Hematopoietic multipotent progenitor cell (in vitro differentiated cells): ENCODE results near the gene GTF2H4. TPM values are rescaled to one million over a fixed set of nuclear protein-coding genes. Genes with fewer than 3 reads are reported as not detected.

Experiments
- DNase-seq, 3 donors: peaks; one replicate each; pipeline ENCODE4 v3.0.0-alpha.2; 2011 to 2015; ENCODE audit warnings: low read depth in 2 of 3, low spot score in 2 of 3
- total RNA-seq: library from RNA; depleted of rRNA; stranded (reverse); fragments of >200 nt; gene quantifications from one replicate; pipeline ENCODE4 v1.2.3, GENCODE V29; 2012

GTF2H4 gene
- total RNA-seq, 1 donor: 19.1 TPM

- DNase-seq: no peak
Measured at GRCh38 chr6:30882204-30882758, 25.7 kb upstream of the GTF2H4 start.

GRCh38 chr6:30882759-30883684 is 25.0 kb upstream of the GTF2H4 start:
- DNase-seq: no peak

DNA sequence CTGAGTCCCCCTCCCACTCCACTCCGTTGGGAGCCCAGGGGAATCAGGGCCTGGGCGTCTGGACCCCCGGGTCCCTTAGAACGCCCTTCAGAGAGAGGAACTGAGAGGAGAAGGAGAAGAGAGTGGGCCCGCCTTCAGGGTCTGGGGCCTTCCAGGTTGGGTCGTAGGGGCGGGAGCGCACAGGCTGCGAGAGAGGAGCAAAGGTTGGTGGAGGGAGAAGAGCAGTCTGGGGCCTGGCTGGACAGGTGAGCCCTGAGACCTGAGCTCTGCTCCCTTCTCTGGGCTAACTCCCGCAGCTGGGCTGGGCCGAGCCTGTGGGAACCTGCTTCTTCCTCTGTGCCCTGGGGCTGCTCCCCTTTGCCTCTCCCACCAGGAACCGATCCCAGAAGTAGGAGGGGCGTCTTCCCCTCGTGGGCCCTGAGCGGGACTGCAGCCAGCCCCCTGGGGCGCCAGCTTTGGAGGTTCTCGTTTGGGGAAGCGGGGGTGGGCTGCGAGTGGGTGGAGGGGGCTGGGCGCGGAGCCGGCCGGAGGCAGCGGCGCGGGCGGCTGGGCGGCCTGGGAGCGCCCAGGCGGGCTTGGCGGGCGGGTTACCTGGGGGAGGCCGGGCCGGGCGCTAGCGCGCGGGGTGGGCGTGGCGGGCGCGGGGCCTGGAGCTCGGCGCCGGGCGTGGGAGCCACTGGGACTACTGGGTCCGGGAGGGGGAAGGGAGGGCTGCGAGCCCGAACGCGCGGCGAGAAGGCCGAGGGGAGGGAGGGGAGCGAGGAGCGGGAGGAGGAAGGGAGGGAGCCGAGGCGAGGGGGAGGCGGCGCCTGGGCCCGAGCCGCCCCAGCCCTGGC is 24.1 kb upstream of the GTF2H4 start, which contains the start of gene DDR1:
Gene DDR1 (plus strand): TSS at position 835 of the 836 bp plus-strand sequence. CDS start 4,211 bp downstream, outside the sequence.
- peak in 2 of 3 donors; percentile 15 to 29 for DNase-seq

- peak in 1 of 3 donors; percentile 25 for DNase-seq
Measured at GRCh38 chr6:30884521-30885480, 23.2 kb upstream of the GTF2H4 start.

- no peak for DNase-seq
Measured at GRCh38 chr6:30885481-30885998, 22.5 kb upstream of the GTF2H4 start.

DNA sequence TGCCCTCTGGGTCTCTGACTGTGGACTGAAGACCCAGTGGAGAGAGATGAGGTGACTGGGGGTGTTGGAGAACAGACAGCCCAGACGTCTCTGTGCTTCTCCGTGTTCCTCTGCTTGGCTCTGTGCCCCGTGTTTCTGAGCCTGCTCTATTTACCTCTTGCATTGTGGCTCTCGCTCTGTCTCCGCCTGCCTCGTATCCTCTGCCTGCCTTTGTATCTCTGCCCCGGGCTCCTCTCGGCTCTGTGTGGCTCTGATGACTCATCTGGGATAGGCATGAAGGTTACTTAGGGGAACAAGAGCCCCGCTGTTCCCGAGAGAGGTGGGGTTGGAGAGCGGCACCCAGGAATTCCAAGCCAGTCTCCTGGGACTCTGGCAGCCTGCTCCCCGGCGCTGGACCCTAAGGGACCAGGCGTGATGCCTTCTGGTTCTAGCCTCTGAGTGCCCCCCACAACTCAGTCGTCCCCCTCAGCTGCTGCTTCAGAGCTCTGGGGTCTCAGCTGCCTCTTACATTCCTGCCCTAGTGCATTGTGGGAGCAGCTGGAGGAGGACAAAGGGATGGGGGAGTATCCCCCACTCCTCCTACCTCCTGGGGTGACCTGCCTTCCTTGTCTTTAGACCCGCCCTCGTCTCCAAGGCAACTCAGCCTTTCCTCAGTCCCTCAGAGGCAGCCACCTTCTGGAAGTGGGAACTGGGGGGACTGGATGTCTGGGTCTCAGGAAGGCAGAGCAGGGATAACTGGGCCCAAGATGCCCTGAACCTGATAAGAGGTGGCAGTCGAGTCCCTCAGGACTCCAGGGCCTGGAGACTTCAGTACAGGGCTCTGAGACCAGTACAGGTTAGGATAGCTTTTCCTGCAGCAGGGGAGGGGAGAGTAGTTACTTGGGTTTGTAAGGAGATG is 21.8 kb upstream of the GTF2H4 start:
- no peak for DNase-seq

DNA sequence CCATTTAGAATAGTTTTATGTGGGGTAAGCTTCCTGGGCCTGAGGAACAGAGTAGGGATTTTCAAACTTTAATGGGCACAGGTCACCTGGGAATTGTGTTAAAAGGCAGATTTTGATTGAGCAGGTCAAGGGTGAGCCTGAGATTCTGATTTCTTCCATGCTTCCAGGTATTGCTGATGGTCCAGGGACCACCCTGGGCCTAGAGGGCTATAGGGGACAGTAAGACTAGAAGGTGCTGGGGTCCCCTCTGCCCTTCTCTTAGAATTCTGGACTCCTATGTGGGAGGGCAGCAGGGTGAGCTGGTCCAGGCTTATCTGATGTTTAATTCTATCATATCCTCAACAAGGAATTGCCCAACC is 21.1 kb upstream of the GTF2H4 start:
- no peak for DNase-seq

- no peak for DNase-seq
Measured at GRCh38 chr6:30887901-30888815, 19.8 kb upstream of the GTF2H4 start.

DNA sequence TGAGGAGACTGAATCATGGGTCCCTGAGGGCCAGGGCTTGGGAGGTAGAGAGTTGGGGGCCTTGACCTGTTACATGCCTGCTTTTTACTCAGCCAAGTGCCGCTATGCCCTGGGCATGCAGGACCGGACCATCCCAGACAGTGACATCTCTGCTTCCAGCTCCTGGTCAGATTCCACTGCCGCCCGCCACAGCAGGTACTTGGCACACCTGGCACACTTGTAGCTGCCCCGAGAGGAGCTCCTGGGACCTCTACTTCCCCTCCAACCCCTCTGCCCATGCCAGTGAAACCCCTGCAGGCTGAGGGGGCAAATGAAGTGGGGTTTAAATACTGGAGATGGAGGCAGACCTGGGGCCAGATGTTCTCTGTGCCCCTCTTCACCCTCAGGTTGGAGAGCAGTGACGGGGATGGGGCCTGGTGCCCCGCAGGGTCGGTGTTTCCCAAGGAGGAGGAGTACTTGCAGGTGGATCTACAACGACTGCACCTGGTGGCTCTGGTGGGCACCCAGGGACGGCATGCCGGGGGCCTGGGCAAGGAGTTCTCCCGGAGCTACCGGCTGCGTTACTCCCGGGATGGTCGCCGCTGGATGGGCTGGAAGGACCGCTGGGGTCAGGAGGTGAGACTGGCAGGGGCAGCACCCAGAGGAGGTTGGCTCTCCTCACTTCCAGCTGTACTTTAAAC is 19.1 kb upstream of the GTF2H4 start:
- no peak for DNase-seq

- no peak for DNase-seq
Measured at GRCh38 chr6:30889496-30889885, 18.5 kb upstream of the GTF2H4 start.

DNA sequence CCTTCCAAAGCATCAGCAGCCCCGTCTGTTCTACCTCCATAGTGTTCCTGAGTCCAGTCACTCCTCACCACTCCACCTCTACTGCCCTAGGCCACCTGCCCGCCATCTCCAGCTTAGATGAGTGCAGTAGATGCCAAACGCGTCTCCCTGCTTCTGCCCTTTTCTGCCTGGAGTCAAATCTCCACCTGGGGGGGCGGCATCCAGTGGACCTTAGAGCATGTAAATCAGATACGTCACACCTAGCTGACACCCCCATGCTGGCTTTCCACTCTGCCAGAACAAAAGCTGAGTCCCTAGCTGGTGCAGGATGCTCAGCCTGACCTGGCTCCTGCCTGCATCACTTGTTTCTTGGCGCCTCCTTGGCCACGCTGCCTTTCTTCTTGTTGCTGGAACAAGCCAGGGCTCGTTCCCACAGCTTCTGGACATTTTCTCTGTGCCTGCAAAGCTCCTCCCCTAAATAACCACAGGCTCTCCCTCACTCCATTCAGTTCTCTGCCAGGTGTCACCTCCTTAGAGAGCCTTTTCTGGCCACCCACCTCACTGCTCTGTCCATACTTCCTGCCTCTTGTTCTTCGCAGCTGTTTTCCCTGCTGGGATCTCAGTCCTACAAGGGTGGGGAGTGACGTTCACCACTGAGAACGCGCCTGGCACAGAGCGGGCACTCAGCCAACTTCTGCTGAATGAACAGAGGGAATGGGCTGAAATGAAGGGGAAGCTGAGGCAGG is 17.9 kb upstream of the GTF2H4 start:
- no peak for DNase-seq

GRCh38 chr6:30890646-30891449 is 17.2 kb upstream of the GTF2H4 start:
- no peak for DNase-seq

DNA sequence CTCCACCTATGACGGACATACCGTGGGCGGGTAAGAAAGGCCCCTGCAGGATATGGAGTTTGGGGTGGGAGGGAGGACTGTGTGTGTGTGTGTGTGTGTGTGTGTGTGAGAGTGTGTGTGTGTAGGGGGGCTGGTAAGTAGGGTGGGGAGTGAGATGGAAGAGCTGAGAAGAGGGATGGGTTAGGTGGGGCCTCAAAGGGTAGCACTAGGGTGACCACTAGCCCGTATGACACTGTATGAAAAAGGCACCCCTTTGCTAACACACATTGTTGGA is 16.6 kb upstream of the GTF2H4 start:
- DNase-seq: no peak

DNA sequence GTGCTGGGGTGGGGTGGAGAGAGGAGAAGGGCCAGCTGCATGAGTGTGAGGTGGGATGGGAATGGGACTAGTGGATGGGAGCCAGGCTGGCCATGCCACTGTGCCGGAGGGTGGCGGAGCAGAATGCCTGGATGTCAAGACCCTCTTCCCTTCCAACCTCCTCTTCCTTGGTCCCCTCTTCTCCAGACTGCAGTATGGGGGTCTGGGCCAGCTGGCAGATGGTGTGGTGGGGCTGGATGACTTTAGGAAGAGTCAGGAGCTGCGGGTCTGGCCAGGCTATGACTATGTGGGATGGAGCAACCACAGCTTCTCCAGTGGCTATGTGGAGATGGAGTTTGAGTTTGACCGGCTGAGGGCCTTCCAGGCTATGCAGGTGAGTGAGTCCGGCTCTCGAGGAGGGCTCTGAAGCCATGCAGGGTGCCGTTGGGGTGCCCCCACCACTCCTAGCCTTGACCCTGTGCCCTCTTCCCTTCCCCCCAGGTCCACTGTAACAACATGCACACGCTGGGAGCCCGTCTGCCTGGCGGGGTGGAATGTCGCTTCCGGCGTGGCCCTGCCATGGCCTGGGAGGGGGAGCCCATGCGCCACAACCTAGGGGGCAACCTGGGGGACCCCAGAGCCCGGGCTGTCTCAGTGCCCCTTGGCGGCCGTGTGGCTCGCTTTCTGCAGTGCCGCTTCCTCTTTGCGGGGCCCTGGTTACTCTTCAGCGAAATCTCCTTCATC is 16.0 kb upstream of the GTF2H4 start:
- no peak for DNase-seq

GRCh38 chr6:30893001-30893591 is 14.9 kb upstream of the GTF2H4 start:
- no peak for DNase-seq
